ENCODE results near the gene CASKIN2. TPM values are rescaled to one million over a fixed set of nuclear protein-coding genes. Genes with fewer than 3 reads are reported as not detected.
"Not testable (repeated sequence)": the region's sequence is repeated elsewhere in the genome, so short reads cannot be mapped to it uniquely, and the experiment has no call there.

CASKIN2 gene
- total RNA-seq, 1 donor from 2014 or later, result 14.4 TPM

GRCh38 chr17:75475851-75476250, 39.5 kb downstream of the CASKIN2 start:
- peak; percentile 75 for DNase-seq (ENCODE audit: low read depth)

- no peak for DNase-seq (ENCODE audit: low read depth)
Measured at GRCh38 chr17:75475144-75475835, 40.0 kb downstream of the CASKIN2 start.

DNA sequence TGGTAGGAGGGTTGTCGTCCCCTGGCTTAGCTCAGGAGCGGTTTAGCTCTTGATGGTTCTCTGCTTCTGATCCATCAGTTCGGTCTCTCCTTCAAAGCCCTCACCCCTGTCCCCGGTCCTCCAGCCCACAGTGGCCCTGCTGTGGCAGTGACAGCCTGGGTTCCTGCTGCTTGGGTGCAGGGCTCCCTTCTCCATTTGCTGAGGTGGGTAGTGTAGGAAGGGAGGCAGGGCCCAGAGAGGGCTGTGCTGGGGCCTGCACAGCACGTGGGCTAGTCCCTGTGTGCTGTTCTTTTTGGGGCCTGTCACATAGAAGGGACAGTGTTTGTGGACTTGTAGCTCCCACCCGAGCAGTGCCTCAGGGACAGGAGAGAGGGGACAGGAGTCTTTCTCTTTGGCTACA, 40.6 kb downstream of the CASKIN2 start:
- no peak for DNase-seq (ENCODE audit: low read depth)

- peak; percentile 45 for DNase-seq (ENCODE audit: low read depth)
Measured at GRCh38 chr17:75473246-75473645, 42.1 kb downstream of the CASKIN2 start.

GRCh38 chr17:75472119-75472518, 43.2 kb downstream of the CASKIN2 start:
- no peak for DNase-seq (ENCODE audit: low read depth)

DNA sequence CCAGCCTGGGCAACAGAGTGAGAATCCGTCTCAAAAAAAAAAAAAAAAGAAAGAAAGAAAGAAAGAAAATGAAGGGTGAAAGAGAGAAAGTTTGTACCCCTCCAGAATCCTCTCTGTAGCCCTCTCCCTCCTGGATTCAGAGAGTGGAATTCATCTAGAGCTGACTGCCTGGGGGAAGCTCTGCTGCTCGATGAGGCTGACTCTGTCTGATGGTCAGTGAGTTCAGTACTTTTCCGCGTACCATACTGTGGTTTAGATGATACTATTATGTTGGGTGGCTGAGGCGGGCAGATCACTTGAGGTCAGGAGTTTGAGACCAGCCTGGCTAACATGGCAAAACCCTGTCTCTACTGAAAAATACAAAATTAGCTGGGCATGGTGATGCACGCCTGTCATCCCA, 44.1 kb downstream of the CASKIN2 start:
- no peak for DNase-seq (ENCODE audit: low read depth)

GRCh38 chr17:75468779-75469373, 46.5 kb downstream of the CASKIN2 start:
- no peak for DNase-seq (ENCODE audit: low read depth)

DNA sequence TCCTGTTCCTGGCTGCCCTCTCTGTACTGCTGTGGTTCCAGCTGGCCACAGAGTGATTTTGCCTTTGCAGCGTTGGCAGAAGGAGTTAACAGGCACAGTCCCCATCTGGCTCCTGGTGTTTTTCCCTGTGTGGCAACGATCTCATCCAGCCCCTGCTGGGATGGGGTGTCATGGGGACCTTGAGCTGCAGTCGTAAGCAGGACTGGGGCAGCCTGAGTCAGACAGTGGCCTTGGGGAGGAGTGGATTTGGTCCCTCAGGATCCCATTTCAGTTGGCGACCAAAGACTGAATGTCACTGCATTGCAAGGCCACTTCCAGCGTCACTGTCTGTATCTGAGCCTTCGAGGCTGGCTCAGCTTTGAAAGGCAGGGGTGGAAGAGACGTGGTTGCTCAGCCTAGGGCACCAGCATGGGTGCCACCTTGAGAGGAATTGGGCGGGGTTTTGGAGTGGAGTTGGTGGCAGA, 47.0 kb downstream of the CASKIN2 start:
- DNase-seq (ENCODE audit: low read depth), result peak; percentile 55

- no peak for DNase-seq (ENCODE audit: low read depth)
Measured at GRCh38 chr17:75465039-75465438, 50.3 kb downstream of the CASKIN2 start.

- no peak for DNase-seq (ENCODE audit: low read depth)
Measured at GRCh38 chr17:75463603-75464002, 51.7 kb downstream of the CASKIN2 start.

DNA sequence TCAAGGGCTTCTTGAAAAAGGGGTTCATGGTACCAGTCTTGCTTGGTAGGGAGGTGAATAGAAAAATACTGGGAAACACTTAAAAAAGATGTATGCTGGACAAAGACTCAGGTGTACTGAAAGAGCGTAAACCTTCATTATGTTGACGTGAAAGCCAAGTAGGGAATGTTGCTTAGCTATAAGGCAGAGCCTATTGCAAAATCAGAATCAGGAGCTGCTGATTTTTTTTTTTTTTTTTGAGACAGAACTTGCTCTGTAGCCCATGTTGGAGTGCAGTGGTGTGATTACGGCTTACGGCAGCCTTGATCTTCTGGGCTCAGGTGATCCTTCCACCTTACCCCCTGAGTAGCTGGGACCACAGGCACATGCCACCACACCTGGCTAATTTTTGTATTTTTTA, 55.0 kb downstream of the CASKIN2 start:
- no peak for DNase-seq (ENCODE audit: low read depth)

GRCh38 chr17:75459590-75460267, 55.6 kb downstream of the CASKIN2 start:
- peak; percentile 92 for DNase-seq (ENCODE audit: low read depth)

DNA sequence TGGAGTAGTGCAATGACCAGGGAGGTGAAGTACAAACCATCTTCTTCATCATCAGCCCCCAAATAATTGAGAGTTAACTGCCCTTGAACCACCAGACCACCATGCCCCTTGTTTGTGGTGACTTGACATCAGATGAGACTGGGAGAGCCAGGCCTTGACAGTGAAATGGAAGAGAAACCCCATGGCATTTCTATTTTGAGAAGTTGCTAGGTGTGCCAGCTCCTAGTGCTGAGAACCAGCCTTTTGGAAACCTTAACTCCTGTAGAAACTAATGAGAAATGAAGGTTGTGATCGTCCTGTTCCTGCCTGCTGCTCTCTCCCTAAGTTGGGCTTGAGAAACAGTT, 56.1 kb downstream of the CASKIN2 start:
- peak; percentile 52 for DNase-seq (ENCODE audit: low read depth)

GRCh38 chr17:75457047-75457654, 58.2 kb downstream of the CASKIN2 start:
- peak; percentile 62 for DNase-seq (ENCODE audit: low read depth)

DNA sequence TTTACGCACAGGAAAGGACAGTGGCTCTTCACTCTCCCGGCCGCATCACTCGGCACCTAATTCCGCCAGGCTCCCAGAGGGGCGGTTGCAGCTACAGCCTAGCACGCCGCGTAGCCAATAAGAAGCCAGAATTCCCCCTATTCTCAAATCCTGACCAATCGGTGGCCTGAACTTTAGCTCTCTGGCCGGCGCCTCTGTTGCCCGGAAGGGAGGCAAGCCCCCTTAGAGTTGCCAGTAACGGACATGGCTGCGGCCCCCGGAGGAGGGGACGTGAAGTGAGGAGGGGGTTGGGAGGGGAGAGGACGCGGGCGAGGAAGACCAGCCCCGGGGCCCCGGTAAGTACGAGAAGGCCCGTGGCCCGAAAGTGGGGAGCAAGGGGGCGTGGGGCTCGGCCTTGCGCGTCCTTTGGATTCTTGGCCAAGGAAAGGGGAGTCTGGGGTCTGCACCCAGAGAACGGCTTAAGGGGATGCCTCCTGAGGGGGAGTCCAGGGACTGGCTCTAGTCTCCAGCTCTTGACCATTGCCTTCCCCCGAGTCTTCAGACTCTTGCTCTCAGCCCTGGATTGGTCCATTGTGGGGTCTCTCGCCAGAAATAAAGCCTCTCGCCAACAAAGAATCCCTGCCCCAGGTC, 58.8 kb downstream of the CASKIN2 start, which contains the start of gene TMEM94:
Gene TMEM94 (plus strand): TSS at position 219 of the 630 bp plus-strand sequence. CDS start 15,271 bp downstream, outside the sequence.
- DNase-seq (ENCODE audit: low read depth), result peak; percentile 99

DNA sequence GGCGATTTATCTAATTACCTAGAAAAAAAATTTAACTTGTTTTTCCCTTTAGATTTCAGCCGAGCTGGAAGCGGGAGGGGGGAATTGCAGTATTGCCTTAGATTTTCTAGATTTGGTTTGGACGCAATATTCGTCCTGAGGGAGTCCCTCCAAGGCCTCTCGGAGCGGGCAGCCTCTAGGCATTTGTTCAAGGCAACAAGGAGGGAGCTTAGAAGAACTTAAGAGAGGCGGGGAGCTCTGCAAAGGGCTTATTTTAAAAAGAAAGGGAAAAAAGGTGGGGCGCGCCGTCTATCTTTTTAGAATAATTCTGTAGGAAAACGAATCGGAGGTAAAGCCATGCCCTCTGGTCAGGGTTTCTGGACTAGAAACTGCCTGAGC, 59.3 kb downstream of the CASKIN2 start:
- no peak for DNase-seq (ENCODE audit: low read depth)

GRCh38 chr17:75454672-75455071, 60.7 kb downstream of the CASKIN2 start:
- DNase-seq (ENCODE audit: low read depth), result not testable (repeated sequence)

DNA sequence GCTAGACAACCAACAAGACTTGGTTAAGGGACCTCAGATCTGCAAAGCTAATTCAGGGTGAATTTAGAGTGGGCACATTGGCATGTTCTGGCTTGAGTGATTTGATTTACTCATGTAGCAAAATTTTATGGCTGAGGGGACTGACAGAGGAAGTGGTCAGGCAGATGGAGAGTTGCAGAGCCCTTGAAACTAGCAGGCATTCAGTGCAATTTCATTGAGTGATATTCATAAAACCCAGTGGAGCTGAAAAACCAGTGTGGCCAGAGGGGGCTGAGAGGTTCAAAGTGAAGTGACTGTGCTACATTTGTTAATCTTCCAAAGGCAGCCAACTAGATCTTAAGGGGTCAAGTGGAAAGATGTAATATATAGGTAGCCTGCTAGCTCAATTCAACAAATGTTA, 61.1 kb downstream of the CASKIN2 start:
- no peak for DNase-seq (ENCODE audit: low read depth)

DNA sequence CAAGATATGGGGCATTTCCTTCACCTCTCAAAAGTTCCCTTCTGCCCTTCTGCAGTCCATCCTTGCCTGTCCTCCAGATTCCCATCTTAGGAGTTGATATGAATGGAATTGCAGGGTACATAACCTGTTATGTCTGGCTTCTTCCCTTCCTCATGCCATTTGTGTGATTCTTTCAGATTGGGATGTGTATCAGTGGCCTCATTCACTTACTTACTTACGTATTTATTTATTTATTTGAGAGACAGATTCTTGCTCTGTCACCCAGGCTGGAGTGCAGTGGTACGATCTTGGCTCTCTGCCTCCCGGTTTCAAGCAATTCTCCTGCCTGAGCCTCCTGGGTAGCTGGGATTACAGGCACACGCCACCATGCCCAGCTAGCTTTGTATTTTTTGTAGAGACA, 65.1 kb downstream of the CASKIN2 start:
- no peak for DNase-seq (ENCODE audit: low read depth)

All from myocyte (in vitro differentiated cells).